H1 (cell line): Measurements from ENCODE around the gene SPHK1. TPM values are rescaled to one million over a fixed set of nuclear protein-coding genes. Genes with fewer than 3 reads are reported as not detected.

Experiments used
- CTCF ChIA-PET: fragments of 300-600 bp; sonication (Branson Sonifier 250); formaldehyde crosslinking; loops from one replicate; lab custom pipeline; 2021; ENCODE audit not compliant: partially characterized antibody; lab: Charles Lee
- POLR2A ChIA-PET: fragments of 300-600 bp; sonication (Branson Sonifier 250); formaldehyde crosslinking; loops from one replicate; lab custom pipeline; 2021; ENCODE audit warnings: inconsistent platforms; ENCODE audit not compliant: partially characterized antibody; lab: Charles Lee
- DNase-seq, 2 experiments: peaks; one replicate each; pipeline versions ENCODE4 v3.0.0 to v3.0.0-alpha.2; 2010 to 2022; ENCODE audit warnings: low spot score in 2 of 2, low read depth in 1 of 2, mixed read lengths in 1 of 2
- FAIRE-seq: peaks from 2 replicates; lab custom pipeline; 2011; peaks lifted over from hg19 to GRCh38; lab: Jason Lieb, UNC
- H2AFZ ChIP-seq: 2 replicates; pipeline ENCODE4 v1.8.1; 2012; ENCODE audit warnings: low read length, inconsistent platforms
- H2AK5ac ChIP-seq: 2 replicates; pipeline ENCODE4 v1.6.1; 2013; ENCODE audit warnings: low read depth, low read length
- H2BK120ac ChIP-seq: replicated peaks from 2 replicates; pipeline ENCODE3; 2013; ENCODE audit warnings: low read depth, low read length, inconsistent platforms
- H2BK12ac ChIP-seq: 2 replicates; pipeline ENCODE4 v1.6.1; 2013; ENCODE audit warnings: low read depth, low read length
- H2BK15ac ChIP-seq: 2 replicates; pipeline ENCODE4 v1.6.1; 2013; ENCODE audit warnings: low read length
- H2BK20ac ChIP-seq: 2 replicates; pipeline ENCODE4 v1.6.1; 2013; ENCODE audit warnings: low read length
- H2BK5ac ChIP-seq: 2 replicates; pipeline ENCODE4 v1.6.1; 2013; ENCODE audit warnings: low read depth, low read length
- H3K14ac ChIP-seq: 2 replicates; pipeline ENCODE4 v1.6.1; 2013; ENCODE audit warnings: inconsistent platforms; ENCODE audit not compliant: insufficient read length
- H3K18ac ChIP-seq: 2 replicates; pipeline ENCODE4 v1.6.1; 2013; ENCODE audit warnings: low read length; ENCODE audit errors: extremely low read depth
- H3K23ac ChIP-seq: 2 replicates; pipeline ENCODE4 v1.6.1; 2013; ENCODE audit warnings: inconsistent platforms; ENCODE audit not compliant: insufficient read length
- H3K23me2 ChIP-seq: 2 replicates; pipeline ENCODE4 v1.6.1; 2013; ENCODE audit warnings: low read depth, low read length
- H3K27ac ChIP-seq: 2 replicates; pipeline ENCODE4 v1.6.1; 2011; ENCODE audit warnings: low read depth, low read length, inconsistent platforms
- H3K27me3 ChIP-seq, 4 experiments: replicated peaks in 1 of 4; 1 replicate in 1 of 4; 2 replicates in 3 of 4; pipeline versions ENCODE4 v1.6.1 to v1.8.1; 2011 to 2013; ENCODE audit warnings: low read length in 3 of 4, mild to moderate bottlenecking in 3 of 4, inconsistent platforms in 2 of 4, mixed read lengths in 2 of 4, moderate library complexity in 1 of 4; ENCODE audit not compliant: control insufficient read depth in 3 of 4, insufficient read depth in 3 of 4; ENCODE audit errors: extremely low read depth in 1 of 4
- H3K36me3 ChIP-seq, 4 experiments: 2 replicates each; pipeline versions ENCODE4 v1.6.1 to v1.8.1; 2011 to 2013; ENCODE audit warnings: mild to moderate bottlenecking in 4 of 4, low read length in 3 of 4, moderate library complexity in 2 of 4, control low read depth in 1 of 4, inconsistent platforms in 1 of 4; ENCODE audit not compliant: insufficient read depth in 4 of 4, control insufficient read depth in 2 of 4
- H3K4ac ChIP-seq: replicated peaks from 2 replicates; pipeline ENCODE3; 2013; ENCODE audit warnings: low read length, low read depth, mixed read lengths, inconsistent platforms; ENCODE audit not compliant: insufficient read length
- H3K4me1 ChIP-seq, 4 experiments: replicated peaks in 1 of 4; 1 replicate in 1 of 4; 2 replicates in 3 of 4; pipeline versions ENCODE4 v1.6.1 to v1.8.1; 2011 to 2013; ENCODE audit warnings: low read length in 3 of 4, inconsistent platforms in 2 of 4, mixed read lengths in 1 of 4; ENCODE audit not compliant: insufficient read depth in 4 of 4, control insufficient read depth in 3 of 4
- H3K4me2 ChIP-seq, 2 experiments: 2 replicates each; pipeline versions ENCODE4 v1.6.1 to v1.8.1; 2011 to 2013; ENCODE audit warnings: low read depth in 2 of 2, low read length in 2 of 2, control low read depth in 1 of 2, inconsistent platforms in 1 of 2, mild to moderate bottlenecking in 1 of 2; ENCODE audit not compliant: insufficient read depth in 1 of 2
- H3K4me3 ChIP-seq, 4 experiments: fragments of 200-600, 300-600 bp in 1 of 4; sonication (generic), shearing (Covaris generic), sonication (Bioruptor Twin) in 1 of 4; 2 replicates each; pipeline versions ENCODE4 v1.5.1 to v1.8.1; 2011 to 2016; ENCODE audit warnings: low read length in 4 of 4, low read depth in 3 of 4, control low read depth in 2 of 4, inconsistent platforms in 2 of 4, mild to moderate bottlenecking in 2 of 4, mixed read lengths in 1 of 4, moderate library complexity in 1 of 4; ENCODE audit not compliant: insufficient read depth in 2 of 4; ENCODE audit errors: extremely low read depth in 1 of 4
- H3K56ac ChIP-seq: replicated peaks from 2 replicates; pipeline ENCODE3; 2013; ENCODE audit warnings: low read depth, mild to moderate bottlenecking, mixed read lengths, low read length, inconsistent platforms; ENCODE audit not compliant: insufficient read length
- H3K79me1 ChIP-seq: 2 replicates; pipeline ENCODE4 v1.6.1; 2013; ENCODE audit warnings: low read depth, low read length, control low read depth
- H3K79me2 ChIP-seq, 2 experiments: 2 replicates each; pipeline versions ENCODE4 v1.6.1 to v1.8.1; 2012 to 2013; ENCODE audit warnings: low read length in 2 of 2, mild to moderate bottlenecking in 2 of 2, inconsistent platforms in 1 of 2; ENCODE audit not compliant: insufficient read depth in 2 of 2, control insufficient read depth in 1 of 2
- H3K9ac ChIP-seq, 4 experiments: replicated peaks in 1 of 4; 1 replicate in 1 of 4; 2 replicates in 3 of 4; pipeline versions ENCODE4 v1.6.1 to v1.8.1; 2011 to 2013; ENCODE audit warnings: low read depth in 3 of 4, low read length in 3 of 4, control low read depth in 2 of 4, mild to moderate bottlenecking in 2 of 4, moderate library complexity in 2 of 4, inconsistent platforms in 1 of 4; ENCODE audit errors: extremely low read depth in 1 of 4
- H3K9me3 ChIP-seq, 2 experiments: 2 replicates each; pipeline versions ENCODE4 v1.6.1 to v1.8.1; 2012 to 2013; ENCODE audit warnings: mild to moderate bottlenecking in 2 of 2, moderate library complexity in 2 of 2, control low read depth in 1 of 2, inconsistent platforms in 1 of 2, low read depth in 1 of 2, low read length in 1 of 2, mixed read lengths in 1 of 2; ENCODE audit not compliant: insufficient read depth in 2 of 2
- H4K20me1 ChIP-seq, 2 experiments: replicated peaks in 1 of 2; 2 replicates each; pipeline versions ENCODE3 to v1.8.1; 2011 to 2013; ENCODE audit warnings: inconsistent platforms in 2 of 2, low read length in 2 of 2, mild to moderate bottlenecking in 1 of 2; ENCODE audit not compliant: insufficient read depth in 2 of 2, control insufficient read depth in 1 of 2
- H4K5ac ChIP-seq: 2 replicates; pipeline ENCODE4 v1.6.1; 2013; ENCODE audit warnings: low read length, low read depth, mixed read lengths, inconsistent platforms; ENCODE audit not compliant: insufficient read length
- H4K8ac ChIP-seq: 2 replicates; pipeline ENCODE4 v1.8.0; 2013; ENCODE audit warnings: mild to moderate bottlenecking, moderate library complexity, low read length, inconsistent platforms; ENCODE audit not compliant: insufficient read depth; ENCODE audit errors: extremely low read depth
- H4K91ac ChIP-seq: replicated peaks from 2 replicates; pipeline ENCODE3; 2013; ENCODE audit warnings: low read length, mixed read lengths, inconsistent platforms; ENCODE audit not compliant: insufficient read length
- SIN3A ChIP-seq, 2 experiments: IDR thresholded peaks in 1 of 2; conservative IDR thresholded peaks in 1 of 2; 2 replicates each; pipeline ENCODE4 v1.6.1; 2011 to 2012; ENCODE audit warnings: low read length in 2 of 2, improper control_type of control experiment in 1 of 2, low read depth in 1 of 2, mild to moderate bottlenecking in 1 of 2
- WGBS, 2 experiments: shearing (Covaris generic) in 1 of 2; methylation state at CpG; one replicate each; pipeline versions ENCODE4 v1.1.6 to v1.1.7; 2013 to 2015; ENCODE audit warnings: low lambda C conversion rate in 2 of 2, mixed read lengths in 2 of 2, inconsistent platforms in 1 of 2, low coverage in 1 of 2, missing lambda C conversion rate in 1 of 2; ENCODE audit not compliant: insufficient replicate concordance in 2 of 2, insufficient coverage in 1 of 2, insufficient read length in 1 of 2; ENCODE audit errors: extremely low coverage in 1 of 2, missing lambda C conversion rate in 1 of 2; 5-methylcytosine and 5-hydroxymethylcytosine counted together
- polyA plus RNA-seq, 7 experiments: library from polyadenylated mRNA; depleted of rRNA in 3 of 7; stranded (reverse) in 5 of 7; unstranded in 2 of 7; fragments of >200 nt in 5 of 7; fragments of 200-250 nt in 2 of 7; gene quantifications; 1 replicate in 5 of 7; 2 replicates in 1 of 7; 4 replicates in 1 of 7; pipeline versions ENCODE4 v1.2.1 to v1.2.3, GENCODE V29; 2011 to 2013; ENCODE audit warnings: missing spikeins in 2 of 7, mixed read lengths in 2 of 7
- total RNA-seq: library from RNA; stranded (reverse); fragmentation: NEBNext Ultra II Directional; extraction: Animal tissue kit (Norgen Biotek cat#: 25700); gene quantifications from 2 replicates; pipeline ENCODE4 v1.2.1, GENCODE V29; 2021
- TF ChIP-seq, protein P1 (sequence below): IDR thresholded peaks from 2 replicates; pipeline ENCODE4 v1.6.1; 2012; ENCODE audit warnings: inconsistent platforms

Gene SPHK1
- total and polyA plus RNA-seq, 2 of the 8 experiments (the other 6 are each of a cell fraction or from before 2014, with no cell fraction given): 2.4 TPM

GRCh38 chr17:76431509-76431908 lies 47.1 kb downstream of the SPHK1 start:
- Histone ChIP-seq H3K4me1 (peaks cover 0 to 22% (median 7%) of the 10 kb centered on the region in 4 experiments), H3K18ac (no peak overlapping the region), H4K5ac (no peak overlapping the region), H3K79me2 (peaks cover 13 to 89% of the 10 kb centered on the region in 2 experiments), H3K27me3 (no peaks in the 10 kb centered on the region), H2BK15ac (no peak overlapping the region), H3K14ac (no peak overlapping the region), H3K4me3 (no peak overlapping the region), H2BK120ac (no peak overlapping the region), H3K79me1 (peaks cover 23% of the 10 kb centered on the region), H2AK5ac (no peak overlapping the region), H3K4ac (no peak overlapping the region), H3K23me2 (no peaks in the 10 kb centered on the region), H4K20me1 (peaks cover 20 to 30% of the 10 kb centered on the region in 2 experiments), H2BK20ac (no peak overlapping the region), H4K8ac (no peak overlapping the region), H2BK12ac (no peak overlapping the region), H3K27ac (no peak overlapping the region), H3K23ac (no peak overlapping the region), H3K56ac (no peak overlapping the region), H3K9me3 (no peaks in the 10 kb centered on the region), H3K4me2 (no peak overlapping the region), H3K9ac (no peak overlapping the region), H3K36me3 (no peaks in the 10 kb centered on the region), H2AFZ (no peak overlapping the region), H4K91ac (no peak overlapping the region), H2BK5ac (no peak overlapping the region)
- DNase-seq (no peak), FAIRE-seq (no peak)
- ChIA-PET POLR2A (interaction anchor here (0.6 to 1.7 kb wide), 2 partner anchors 15 to 42 kb away, joined by 3 to 4 read pairs; no protein-coding TSS in a partner anchor), CTCF (interaction anchor here (0.8 to 2.6 kb wide), 13 partner anchors 11 to 68 kb away, joined by 3 to 18 read pairs (median 5); no protein-coding TSS in a partner anchor)
- 53% methylated on average over 2 of the region's 2 CpGs; no CpG with 5 or more reads in 1 of the 2 experiments for WGBS, 2 experiments
- TF ChIP-seq, protein P1, sequence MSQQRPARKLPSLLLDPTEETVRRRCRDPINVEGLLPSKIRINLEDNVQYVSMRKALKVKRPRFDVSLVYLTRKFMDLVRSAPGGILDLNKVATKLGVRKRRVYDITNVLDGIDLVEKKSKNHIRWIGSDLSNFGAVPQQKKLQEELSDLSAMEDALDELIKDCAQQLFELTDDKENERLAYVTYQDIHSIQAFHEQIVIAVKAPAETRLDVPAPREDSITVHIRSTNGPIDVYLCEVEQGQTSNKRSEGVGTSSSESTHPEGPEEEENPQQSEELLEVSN: no peak
- TF ChIP-seq SIN3A (conservative IDR thresholded peaks at IDR 0.05 in 1 of 2, IDR thresholded peaks at IDR 0.05 in 1 of 2; ENCODE audit: low read depth in 1 of 2, low read length in 2 of 2): no peak
